GM18499 (cell line): Measurements from ENCODE around the gene ZCCHC8.
"Not testable (repeated sequence)": the region's sequence is repeated elsewhere in the genome, so short reads cannot be mapped to it uniquely, and the experiment has no call there.

Experiments
- ATAC-seq: cut with Tn5 transposase; IDR thresholded peaks from one replicate; pipeline ENCODE4 v1.9.1; 2021; ENCODE audit warnings: moderate number of reproducible peaks; ENCODE audit not compliant: insufficient read depth, unreplicated experiment

ZCCHC8 gene

DNA sequence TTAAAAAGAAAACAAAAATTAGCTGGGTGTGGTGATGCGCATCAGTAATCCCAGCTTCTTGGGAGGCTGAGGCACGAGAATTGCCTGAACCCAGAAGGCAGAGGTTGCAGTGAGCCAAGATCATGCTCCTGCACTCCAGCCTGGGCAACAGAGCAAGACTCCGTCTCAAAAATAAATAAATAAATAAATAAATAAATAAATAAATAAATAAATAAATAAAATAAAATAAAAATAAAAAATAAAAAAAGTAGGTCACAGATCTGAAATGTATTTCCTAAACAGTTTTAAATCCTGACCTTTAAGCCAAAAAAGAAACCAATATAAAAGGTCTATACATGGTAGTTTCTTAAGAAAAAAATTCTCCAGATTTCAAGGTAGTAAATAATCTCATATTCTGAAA, 12.3 kb upstream of the ZCCHC8 start:
- not testable (repeated sequence) for ATAC-seq

DNA sequence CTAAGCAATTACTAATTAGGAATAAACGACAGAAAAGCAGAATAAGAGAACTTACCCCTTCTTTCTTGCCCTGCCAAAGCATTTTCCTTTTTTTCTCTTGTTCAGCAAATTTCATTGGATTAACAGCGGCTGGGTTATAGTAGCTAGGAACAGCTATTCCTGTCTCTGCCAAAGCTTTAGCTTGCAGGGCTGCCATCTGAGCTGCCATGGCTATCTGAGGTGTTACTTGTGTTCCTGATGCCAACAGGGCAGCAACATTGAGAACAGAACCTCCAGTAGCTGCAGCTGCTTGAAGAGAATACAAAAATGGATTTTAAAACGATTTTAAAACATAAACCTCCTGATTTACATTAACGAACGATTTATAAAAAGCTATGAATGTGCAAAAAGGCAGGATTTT, 7.4 kb upstream of the ZCCHC8 start:
- no peak for ATAC-seq

DNA sequence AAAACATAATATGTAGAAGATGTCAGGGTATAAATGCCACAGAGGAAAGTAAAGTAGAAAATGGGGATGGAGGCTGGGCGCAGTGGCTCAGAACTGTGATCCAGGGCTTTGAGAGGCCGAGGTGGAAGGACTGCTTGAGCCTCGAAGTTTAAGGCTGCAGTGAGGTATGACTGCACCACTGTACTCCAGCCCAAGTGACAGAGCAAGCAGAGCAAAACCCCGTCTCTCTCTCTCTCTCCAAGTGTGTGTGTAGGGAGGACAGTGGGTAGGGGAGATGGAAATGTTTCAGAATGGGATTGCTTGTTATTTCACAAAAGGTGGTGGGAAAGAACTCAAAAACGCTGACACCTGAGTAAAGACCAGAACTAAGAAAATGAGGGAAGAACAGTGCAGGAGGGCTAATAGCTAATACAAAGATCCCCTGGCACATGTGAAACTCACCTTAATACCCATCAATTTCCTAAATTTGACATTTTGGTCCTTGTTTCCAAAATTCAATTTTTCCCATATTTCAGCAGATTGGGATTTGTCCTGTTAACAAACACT, 5.7 kb upstream of the ZCCHC8 start:
- no peak for ATAC-seq

DNA sequence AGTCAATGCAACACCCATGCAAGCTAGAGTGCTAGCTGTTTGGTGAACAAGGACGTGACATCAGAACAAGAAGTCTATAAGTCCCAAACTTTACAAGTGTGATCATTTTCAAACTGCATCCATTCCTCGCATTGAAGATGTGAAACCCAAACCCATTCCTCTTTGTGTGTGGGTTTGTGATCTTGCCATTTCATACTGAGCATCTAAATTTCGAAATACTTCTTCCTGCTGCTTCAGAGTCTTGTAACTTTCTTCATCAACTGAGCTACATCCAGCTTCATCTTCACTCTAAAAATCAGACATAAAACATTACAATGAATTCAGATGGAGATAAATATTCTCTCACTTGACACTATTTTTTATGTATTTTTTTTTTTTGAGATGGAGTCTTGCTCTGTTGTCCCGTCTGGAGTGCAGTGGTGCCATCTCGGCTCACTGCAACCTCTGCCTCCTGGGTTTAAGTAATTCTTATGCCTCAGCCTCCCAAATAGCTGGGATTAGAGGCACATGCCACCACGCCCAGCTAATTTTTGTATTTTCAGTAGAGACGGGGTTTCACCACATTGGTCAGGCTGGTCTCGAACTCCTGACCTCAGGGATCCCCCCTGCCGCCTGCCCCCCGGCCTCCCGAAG, 4.8 kb upstream of the ZCCHC8 start:
- no peak for ATAC-seq

DNA sequence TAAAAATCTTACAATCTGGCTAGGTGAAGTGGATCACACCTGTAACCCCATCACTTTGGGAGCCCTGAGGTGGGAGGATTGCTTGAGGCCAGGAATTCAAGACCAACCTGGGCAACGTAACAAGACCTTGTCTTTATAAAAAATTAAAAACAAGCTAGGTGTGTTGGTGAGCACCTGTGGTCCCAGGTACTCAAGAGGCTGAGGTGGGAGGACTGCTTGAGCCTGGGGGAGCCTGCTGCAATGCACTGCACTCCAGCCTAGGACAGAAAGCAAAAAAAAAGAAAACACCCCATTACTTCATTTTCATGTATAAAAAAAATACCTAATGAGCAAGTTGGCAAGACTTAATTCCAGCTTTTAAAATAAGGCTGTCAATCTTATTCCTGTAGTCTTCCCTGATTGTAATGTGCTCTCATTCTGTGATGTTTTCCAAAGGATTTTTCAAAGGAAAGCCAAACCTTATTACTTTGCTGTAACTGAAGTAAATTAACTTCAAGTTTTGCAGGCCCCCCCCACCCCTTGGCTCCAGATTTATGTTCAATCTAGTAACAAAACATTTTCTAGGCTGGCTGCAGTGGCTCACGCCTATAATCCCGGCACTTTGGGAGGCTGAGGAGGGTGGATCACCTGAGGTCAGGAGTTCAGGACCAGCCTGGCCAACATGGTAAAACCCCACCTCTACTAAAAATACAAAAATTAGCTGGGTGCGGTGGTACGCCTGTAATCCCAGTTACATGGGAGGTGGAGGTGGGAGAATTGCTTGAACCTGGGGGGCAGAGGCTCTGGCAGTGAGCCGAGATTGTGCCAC, 3.3 kb upstream of the ZCCHC8 start:
- ATAC-seq = no peak

DNA sequence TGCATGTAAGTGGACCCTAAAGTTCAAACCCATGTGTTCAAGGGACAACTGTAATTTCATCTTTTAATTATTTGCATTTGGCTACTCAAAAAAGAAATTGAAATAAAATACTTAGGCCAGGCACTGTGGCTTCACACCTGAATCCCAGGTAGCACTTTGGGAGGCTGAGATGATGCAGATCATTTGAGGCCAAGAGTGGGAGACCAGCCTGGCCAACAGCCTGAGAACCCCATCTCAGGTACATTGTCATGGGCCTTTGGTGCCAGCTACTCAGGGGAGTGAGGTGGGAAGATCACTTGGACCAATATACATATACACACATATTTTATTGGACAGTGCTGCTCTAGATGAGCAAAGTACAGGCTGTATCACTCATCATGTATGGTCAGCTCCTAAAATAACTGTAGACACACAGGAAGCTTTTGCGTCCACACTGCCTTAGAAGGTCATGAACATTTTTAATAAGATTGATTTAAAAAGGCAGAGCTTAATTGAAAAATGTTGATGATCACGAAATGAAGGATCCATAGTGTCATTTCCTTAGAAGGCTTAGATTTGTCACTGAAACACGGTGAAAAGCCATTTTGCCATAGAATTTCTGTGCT, 2.5 kb upstream of the ZCCHC8 start:
- no peak for ATAC-seq

DNA sequence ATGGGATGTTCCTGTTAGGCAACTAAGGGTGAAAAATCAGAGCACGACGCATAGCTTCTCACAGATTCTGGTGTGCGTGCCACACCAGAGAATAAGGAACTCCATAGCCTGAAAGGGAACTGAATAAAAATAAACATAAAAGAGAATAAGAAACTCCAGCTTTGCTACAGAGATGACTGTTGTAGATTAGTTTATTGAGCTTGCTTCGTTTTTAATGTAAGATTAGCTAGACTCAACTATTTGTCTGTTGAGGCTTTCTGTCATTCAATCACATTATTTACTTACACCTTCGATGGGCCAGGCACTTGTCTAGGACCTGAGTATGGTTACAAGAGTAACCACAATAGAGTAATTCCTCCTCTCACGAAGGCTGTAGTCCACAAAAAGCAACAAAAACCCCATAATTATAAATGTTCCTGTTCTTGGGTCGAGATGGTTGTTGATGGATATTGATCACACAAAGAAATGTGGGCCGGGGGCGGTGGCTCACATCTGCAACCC, 807 bp upstream of the ZCCHC8 start:
- ATAC-seq = peak; percentile 4

DNA sequence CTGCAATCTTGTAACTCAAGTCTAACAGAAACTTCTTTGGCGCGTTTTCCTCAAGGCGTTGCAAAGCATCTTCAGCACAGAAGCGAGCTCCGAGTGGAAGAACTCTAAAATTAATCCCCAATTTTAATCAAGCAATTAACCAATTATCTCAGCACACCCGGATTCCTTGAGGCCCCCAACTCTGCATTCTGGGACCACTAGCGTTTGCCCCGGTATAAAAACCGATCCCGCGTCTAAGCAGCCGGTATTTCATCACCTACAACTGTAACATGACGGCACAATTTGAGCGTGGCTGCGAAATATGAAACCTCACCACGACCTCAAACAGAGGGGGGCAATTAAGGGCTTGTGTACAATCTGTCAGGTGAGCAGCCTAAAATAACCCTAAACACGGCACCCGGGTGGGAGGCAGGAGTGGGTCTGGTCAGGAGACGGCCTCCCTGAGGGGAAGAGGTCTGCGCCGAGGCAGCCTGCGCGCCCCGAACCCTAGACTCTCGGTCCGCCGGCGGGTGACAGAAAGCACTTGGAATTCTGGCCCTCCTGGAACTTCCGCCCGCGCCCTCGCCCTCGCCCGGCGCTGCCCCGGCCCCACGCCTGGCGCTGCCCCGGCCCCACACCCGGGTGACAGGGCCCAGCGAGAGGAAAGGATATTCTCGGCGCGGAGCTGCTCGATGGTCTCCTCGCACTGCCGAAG, 594 bp downstream of the ZCCHC8 start:
- peak; percentile 9 for ATAC-seq

DNA sequence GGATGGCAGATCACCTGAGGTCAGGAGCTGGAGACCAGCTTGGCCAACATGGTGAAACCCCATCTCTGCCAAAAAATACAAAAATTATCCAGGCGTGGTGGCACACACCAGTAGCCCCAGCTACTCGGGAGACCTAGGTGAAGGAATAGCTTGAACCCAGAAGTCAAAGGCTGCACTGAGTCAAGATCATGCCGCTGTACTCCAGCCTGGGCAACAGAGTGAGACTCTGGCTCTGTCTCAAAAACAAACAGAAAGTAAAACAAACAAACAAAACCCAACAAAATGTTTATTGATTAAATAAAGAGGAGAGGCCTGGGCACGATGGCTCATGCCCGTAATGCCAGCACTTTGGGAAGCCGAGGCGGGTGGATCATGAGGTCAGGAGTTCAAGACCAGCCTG, 5.5 kb downstream of the ZCCHC8 start:
- no peak for ATAC-seq

DNA sequence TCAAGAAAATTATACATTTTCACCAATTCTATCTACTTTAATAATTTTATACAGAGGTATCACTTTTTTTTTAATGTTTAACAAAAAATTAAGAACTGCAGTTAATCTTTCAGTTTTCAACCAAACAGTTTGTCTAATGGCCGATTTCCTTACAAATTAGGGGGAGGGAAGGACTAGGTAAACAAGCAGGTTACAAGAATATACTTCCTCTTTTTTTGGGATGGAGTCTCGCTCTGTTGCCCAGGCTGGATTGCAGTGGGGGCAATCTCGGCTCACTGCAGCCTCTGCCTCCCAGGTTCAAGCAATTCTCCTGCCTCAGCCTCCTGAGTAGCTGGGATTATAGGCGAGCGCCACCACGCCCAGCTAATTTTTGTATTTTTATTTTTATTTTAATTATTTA, 7.5 kb downstream of the ZCCHC8 start:
- not testable (repeated sequence) for ATAC-seq

DNA sequence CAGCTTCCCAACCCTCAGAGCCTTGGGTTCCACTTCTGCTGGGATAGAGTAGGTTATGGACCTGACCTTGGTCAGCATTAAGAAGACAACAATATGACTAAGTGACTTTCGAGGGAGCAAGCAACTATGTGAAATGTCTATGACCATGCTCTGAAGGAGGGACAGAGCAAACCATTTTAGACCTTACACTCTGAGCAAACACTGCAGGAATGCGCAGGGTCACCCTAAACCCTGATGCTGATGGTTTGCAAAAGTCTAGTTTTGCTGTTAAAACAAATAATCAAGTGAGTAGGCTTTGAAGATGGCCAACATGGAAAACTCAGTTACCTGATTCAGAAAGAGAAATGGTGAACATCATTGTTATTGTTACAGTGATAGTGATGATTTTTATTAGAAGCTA, 8.7 kb downstream of the ZCCHC8 start:
- no peak for ATAC-seq

DNA sequence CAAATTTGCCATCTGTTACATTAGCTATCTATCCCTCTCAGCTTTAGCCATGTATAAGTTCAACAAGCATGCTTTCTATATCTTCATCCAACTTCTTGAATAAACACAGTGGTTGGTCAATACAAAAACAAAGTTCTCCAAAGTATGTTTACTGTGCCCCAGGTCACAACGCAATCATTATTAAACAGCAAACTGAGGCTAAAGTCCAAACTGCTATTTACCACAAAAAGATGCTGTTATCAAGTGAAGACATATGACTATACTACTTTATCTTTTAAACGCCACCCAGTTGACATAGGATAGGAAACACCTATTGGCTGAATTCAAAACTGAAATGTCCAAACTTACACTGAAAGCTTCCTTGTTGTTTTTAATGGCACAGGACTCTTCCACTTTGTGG, 11.7 kb downstream of the ZCCHC8 start:
- ATAC-seq = no peak

DNA sequence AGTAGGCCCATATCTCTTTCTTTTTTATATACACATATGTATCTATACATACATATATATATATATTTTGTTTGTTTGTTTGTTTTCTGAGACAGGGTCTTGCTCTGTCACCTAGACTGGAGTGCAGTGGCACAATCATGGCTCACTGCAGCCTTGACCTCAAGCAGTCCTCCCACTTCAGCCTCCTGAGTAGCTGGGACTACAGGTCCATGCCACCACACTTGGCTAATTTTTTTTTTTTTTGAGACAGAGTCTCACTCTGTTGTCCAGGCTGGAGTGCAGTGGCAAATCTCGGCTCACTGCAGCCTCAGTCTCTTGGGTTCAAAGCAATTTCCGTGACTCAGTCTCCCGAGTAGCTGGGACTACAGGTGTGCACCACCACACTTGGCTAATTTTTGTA, 12.9 kb downstream of the ZCCHC8 start:
- ATAC-seq = not testable (repeated sequence)

DNA sequence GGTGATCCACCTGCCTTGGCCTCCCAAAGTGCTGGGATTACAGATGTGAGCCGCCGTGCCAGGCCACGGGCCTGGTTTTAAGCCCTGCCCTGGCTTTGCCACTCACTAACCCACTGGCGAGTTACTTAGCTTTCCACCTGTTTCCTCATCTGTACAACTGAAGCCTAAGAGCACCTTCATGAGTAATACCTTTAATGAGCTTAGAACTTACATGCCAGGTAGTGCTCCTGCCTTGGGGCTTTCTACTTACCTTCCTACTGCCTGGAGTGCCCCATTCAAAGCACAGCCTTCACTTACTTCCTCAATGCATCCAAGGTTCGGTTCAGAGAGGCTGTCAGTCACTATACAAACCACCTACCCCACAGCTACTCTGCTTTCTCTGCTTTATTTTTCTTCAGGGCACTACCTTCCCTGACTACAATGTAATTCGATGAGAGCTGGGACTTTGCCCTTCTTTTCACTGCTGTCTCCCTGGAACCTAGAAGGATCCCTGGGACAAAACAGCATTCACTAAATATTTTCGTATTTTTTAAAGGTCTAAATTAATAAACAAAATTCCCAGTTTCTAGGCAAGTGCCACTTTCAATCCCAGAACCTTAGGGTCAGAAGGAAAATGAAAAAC, 13.8 kb downstream of the ZCCHC8 start:
- no peak for ATAC-seq

DNA sequence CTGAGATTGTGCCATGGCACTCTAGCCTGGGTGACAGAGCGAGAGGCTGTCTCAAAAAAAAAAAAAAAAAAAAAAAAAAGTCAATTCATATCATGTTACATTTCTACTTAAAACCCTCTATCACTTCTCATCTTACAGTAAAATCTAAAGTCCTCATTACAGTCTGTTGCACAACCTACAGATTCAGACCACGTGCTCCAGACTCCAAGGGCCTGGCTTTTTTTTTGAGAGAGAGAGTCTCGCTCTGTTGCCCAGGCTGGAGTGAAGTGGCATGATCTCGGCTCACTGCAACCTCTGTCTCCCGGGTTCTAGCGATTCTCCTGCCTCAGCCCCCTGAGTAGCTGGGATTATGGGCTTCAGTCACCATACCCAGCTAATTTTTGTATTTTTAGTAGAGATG, 14.4 kb downstream of the ZCCHC8 start:
- ATAC-seq = not testable (repeated sequence)

DNA sequence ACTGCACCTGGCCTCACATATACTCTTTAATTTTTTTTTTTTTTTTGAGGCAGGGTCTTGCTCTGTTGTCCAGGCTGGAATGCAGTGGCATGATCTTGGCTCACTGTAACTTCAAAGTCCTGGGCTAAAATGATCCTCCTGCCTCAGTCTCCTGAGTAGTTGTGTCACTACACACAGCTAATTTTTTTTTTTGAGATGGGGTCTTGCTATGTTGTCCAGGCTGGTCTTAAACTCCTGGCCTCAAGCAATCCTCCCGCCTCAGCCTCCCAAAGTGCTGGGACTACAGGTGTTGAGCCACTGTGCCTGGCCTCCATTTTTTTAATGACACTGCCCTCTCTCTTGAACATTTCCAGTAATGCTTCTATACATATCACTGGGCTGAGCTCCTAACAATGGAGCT, 16.3 kb downstream of the ZCCHC8 start:
- ATAC-seq = not testable (repeated sequence)

DNA sequence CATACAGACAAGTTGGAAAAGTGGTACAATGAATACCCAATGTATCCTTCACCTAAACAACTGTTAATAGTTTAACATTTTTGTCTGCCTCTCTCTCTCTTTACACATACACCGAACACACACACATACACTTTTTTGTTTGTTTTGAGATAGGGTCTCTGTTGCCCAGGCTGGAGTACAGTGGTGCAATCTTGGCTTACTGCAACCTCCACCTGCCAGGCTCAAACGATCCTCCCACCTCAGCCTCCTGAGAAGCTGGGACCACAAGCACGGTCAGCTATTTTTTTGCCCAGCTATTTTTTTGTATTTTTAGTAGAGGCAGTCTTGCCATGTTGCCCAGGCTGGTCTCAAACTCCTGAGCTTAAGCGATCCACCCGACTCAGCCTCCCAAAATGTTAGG, 16.8 kb downstream of the ZCCHC8 start:
- no peak for ATAC-seq

DNA sequence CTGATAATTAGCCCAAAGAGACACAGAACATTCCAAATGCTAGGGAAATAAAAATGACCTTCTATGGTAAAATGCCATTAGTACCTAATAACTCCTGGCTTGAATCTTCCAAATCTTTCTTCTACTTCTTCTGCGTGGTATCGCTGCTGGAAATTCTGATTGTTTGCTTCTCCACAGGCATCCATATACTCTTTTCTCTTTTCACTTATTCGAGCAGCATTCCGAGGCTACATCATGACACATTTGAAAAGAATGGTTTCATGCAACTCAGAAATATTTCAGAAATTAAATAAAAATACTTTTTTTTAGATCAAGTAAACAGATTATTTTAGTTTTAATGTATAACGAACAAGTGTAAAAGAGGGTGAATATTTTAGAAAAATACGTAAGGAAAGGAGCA, 18.9 kb downstream of the ZCCHC8 start:
- no peak for ATAC-seq

DNA sequence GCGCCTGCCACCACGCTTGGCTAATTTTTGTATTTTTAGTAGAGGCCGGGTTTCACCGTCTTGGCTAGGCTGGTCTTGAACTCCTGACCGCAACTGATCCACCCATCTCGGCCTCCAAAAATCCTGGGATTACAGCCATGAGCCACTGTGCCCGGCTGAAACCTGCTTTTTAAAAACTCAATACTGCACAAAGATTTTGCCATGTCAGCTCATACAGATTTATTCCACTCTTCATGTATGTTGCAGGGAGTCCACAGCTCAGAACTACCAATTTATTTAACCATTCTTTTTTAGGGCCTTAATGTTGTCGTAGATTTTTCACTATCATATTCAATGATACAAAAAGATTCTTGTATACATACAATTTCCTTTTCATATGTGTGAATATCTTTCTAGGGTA, 20.0 kb downstream of the ZCCHC8 start:
- no peak for ATAC-seq

DNA sequence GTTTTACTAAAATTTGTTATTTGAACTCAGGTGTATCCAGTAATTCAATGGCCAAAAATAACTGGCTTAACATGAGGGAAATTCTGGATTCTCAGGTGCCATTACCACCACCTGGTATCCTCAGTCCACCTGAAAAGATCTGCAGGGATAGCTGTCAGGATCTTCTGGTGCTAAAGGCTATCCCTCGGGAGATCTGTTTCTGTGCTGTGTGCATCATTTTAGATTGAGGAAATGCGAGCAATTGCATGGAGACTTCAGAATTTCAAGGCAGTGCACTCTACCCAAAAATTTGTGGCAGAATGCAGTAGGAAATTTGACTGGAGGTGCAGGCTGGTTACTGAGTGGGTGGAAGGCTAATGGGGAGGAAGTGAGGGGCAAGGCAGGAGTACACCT, 26.4 kb downstream of the ZCCHC8 start:
- no peak for ATAC-seq
